Activated naive CD4-positive, alpha-beta T cell treated with Interleukin-2 at 50 U/mL for 16 hours (primary cell): ENCODE data around the gene HIRA.
"Not testable (repeated sequence)": the region's sequence is repeated elsewhere in the genome, so short reads cannot be mapped to it uniquely, and the experiment has no call there.

Experiments
- DNase-seq: peaks from one replicate; pipeline ENCODE4 v3.0.0-alpha.2; 2020

Gene HIRA

GRCh38 chr22:19376247-19376646, 55.3 kb downstream of the HIRA start:
- DNase-seq: no peak

DNA sequence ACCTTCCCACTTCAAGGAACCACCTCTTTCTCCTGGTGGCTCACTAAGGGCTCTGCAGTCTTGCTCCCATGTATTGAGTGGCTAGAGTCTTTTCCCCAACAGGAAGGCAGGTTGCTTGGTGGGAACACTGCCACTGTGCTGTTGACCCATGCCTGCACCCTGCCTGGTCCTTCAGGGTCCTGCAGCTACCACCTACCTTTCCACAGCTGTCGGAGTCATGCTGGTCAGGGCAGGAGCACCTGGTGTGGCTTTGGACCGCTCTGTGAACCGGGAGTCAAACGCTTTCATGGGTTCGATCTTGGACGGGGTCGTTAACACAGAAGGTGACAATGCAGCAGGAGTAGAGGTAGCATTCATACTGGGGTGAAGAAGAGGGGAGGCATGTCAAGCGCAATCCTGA, 56.1 kb downstream of the HIRA start:
- no peak for DNase-seq

- DNase-seq: no peak
These were observed 57.1 kb downstream of the HIRA start for GRCh38 chr22:19374410-19374809.

DNA sequence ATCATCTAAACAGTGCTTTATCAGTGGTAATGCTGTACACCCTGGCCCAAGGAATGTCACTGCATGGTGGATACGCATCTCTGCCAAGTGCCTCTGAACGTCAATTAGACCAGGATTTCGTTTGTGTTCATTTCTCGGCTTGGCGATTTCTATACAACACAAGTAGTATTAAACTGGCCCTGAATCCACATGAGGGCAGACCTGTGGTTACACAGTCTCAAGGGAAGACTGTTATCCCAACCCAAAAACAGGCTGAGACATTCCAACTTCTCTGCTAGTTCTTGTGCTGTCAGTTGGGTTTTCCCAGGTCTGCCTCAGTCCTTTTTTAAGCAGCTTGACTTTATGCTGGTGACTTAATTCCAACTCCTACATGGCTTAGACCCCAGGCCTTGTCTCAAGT, 58.1 kb downstream of the HIRA start:
- DNase-seq: no peak

GRCh38 chr22:19371893-19372292, 59.6 kb downstream of the HIRA start:
- no peak for DNase-seq

DNA sequence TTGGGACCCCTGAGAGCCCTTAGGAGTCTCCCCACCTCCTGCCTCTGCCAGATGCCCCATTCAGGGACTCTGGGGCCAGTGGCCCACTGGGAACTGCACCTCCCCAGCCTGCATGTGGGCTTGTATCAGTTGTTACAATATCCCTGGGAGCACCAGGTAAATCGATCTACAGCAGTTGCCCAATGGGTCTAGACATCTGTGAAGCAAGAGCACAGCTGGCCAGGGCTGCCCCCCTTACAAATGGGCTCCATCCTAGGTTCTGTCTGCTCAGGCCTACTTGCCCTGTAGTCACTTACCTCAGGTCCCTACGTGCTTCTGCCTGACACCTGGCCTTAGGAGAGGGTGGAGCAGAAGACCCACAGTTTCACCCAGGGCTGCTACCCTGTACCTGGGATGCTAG, 62.7 kb downstream of the HIRA start:
- DNase-seq: no peak

- no peak for DNase-seq
These were observed 63.7 kb downstream of the HIRA start for GRCh38 chr22:19367763-19368367.

- DNase-seq: not testable (repeated sequence)
These were observed 68.0 kb downstream of the HIRA start for GRCh38 chr22:19363541-19363940.

DNA sequence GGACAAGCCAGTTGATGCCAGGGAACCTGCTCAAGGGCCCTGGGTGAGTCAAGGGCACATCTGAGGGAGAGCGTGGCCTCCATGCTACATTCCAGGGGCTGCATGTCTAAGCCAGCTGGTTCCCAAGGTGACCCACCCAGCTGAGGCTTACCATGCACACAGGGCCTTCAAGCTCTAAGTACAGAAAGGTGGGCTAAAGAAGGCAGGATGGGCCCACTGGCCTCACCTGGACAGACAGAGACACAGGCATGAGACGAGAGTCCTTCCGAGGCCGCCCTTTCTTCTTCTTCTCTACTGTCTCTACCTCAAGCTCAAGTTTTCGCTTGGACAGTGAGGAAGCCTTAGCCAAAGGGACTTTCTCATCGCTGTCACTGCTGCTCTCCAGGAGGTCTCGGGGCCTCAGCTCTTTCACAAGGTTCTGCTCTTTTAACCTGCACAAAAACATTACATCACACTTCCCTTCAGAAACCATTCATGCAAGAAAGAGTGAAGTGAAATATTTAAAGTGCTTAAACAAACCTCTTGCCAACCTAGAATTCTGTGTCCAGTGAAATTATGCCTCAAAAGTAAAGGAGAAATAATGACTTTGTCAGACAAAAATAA, 69.9 kb downstream of the HIRA start:
- DNase-seq: no peak

DNA sequence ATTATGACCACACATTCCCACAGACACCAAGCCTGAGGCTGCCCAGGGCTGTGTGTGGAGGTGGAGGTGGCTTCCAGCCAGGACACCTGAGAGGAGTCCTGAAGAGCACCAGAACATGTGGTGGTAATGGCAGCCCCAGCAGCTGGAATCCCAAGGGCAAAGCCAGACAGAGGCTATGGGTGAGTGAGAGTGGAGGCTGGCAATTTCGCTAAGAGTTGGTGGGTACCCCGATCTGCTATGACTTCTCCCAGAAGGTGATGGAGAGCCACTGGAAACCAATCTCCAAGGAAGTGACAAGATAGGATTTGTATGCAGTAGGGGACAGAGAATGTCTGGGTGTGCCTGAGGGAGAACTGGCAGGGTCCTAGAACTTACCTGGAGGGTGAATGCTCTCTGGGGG, 70.7 kb downstream of the HIRA start:
- DNase-seq: no peak

GRCh38 chr22:19360300-19360792, 71.2 kb downstream of the HIRA start:
- DNase-seq: no peak

DNA sequence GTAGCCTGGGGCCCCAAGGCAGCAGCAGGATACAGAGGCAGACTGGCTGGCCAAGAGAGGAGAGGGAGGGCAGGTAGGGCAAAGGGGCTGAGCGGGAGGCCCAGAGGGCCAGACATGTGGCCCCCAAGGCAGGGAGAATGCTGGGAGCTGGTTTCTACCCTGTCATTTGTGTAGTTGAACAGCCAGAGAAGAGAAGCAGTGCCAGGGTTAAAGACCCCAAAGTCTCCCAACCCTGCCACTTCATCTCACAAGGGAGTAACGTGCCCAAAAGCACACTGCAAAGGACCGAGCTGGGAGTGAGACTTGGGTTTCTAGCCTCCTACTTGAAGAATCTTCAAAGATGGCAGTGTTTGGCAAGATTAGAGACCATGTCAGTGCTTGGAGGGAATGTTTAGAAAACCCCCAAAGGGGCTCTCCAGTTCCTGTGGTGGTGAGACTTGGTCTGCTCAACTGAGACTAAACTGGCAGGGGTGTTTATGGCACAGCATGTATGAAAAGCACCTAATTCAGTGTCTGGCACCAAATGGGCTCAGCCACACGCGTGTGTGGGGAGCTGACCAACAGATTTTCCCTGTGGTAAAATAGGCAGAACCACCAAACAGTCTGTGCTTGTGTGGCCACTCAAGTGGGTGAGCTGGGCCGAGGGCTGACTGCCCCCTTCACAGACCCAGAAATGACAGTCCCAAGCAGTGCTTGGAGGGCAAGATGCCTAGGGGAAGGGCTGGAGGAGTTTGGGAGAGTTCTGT, 71.8 kb downstream of the HIRA start:
- no peak for DNase-seq

DNA sequence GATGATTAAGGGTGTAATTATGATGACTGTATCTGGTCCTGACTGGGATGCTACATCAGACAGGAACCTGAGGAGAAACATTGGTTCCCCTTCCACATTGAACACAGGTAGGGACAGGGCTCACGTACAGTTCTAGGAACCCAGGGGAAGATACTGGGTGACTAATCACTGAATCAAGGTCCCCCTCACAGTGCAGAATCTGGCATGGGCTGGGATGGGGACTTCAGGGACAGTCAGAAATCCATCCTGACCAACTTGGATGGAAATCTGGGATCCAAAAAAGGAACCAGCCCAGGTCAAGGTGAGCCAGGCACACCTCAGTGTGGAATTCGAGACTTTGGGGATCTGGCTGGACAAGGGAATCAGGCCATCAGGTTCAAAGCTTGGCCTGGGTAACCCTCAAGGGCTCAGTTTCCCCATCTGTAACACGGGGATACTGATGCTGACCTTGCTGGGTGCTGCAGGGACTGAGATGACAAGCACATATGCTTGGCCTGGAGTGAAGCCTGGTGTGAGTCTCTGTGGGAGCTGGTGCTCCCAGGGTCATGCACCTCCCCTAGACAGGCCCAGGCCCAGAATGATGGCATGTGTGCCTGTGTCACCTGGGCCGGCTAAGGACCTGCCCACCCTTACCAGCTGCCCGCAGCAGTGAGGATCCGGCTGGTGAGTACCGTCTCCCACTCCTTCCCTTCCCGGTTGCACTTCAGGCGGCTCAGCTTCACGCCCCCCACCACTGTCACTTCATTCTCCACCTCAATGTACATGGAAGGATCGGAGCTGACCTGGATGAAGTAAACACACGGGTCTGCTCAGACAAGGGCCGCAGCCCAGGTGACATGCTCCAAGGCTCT, 72.6 kb downstream of the HIRA start:
- no peak for DNase-seq

DNA sequence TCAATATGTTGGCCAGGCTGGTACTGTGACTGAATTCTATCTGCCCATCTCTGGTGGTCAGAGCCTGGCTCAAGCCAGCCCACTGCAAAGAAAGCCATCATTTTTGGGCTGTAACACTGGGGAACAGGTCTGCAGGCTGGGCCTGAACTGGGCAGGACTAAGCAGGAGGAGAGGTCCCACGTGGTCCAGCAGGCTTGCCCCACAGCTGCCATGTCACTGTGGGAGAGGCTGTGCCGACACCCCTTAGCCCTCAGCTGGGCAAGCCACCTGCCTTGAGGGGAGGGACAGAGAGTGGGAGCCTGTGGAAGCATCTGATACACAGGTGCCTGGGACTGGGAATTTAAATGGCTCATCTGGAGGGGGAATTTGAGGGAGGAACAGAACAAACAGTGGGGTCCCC, 73.3 kb downstream of the HIRA start:
- DNase-seq: no peak

- no peak for DNase-seq
These were observed 74.0 kb downstream of the HIRA start for GRCh38 chr22:19357270-19358105.

DNA sequence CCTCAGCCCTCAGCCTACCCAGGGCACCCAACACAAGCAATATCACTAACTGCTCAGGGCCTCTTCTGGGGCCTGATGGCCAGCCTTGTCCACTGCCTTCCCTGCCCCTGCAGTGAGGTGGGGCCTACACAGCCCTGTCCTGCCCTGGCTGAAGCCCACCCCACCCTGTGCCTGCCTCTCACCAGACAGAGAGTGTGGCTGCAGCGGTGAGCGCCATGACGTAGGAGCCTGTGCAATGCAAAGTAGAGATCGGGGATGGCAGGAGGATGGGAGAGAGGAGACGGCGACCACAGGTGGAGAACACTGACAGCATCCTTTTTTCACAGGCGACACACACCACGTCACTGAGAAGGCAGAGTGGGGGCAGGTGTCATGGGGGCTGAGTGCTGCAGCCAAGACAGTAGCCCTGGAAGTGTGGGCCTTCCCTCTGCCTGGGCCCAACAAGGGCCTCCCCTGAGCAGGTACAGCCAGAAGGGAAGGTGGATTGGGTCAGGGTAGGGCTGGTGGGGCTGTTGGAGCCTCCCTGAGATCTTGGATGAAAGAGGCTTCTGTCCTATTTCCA, 74.7 kb downstream of the HIRA start:
- no peak for DNase-seq

- DNase-seq: no peak
These were observed 75.9 kb downstream of the HIRA start for GRCh38 chr22:19355413-19356157.

- DNase-seq: no peak
These were observed 77.3 kb downstream of the HIRA start for GRCh38 chr22:19354201-19354600.

DNA sequence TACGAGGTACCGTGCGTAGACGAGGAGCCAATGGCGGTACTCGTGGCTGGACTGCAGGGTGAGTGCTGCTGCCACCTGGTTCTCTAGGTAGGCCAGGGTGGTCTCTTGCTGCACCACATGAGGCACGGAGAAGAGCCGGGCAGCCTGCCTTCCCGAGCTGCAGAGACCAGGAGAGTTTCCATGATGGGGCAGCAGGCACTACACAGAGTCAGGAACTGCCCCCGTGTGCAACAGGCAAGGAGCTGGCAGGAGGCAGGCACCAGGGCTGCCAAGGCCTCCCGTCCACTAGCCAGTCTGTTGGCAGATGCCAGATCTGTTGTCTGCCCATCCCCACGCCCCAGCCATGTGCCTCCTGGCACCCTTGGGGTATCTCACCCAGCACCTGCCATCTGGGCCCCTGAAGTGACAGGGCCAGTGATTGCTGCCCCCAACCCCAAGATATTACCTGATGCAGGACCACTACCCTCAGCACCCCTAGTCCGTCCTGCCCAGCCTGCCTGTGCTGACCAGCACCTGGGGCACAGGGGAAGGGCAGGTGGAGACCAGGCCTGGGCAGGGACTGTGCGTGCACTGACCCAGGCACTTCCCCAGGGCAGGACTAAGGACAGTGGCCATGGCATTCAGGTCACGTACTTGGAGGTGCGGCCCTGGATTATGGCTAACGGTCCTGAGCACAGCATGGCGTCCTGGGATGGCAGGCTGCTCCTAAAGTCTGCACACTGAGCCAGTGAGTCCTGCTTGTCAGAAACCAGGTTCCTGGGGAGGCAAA, 78.0 kb downstream of the HIRA start:
- no peak for DNase-seq

DNA sequence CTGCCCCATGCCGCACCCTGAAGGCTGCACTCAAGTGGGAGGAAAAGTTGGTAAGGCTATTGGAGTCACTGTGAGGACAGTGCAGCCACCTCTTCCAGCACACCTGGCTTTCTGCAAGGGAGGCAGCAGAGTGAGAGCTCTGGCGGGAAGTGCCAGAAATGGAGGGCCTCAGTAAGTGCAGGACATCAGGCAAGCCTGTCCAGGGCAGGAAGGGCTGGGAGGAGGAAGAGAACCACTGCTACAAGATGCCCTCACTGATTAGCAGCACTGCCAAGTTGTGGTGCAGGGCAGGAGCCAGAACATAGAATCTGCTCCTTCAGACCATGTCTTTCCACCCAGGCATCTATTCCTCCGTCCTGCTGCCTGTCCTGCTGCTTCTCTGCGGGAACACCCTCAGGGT, 78.8 kb downstream of the HIRA start:
- DNase-seq: no peak

- no peak for DNase-seq
These were observed 79.3 kb downstream of the HIRA start for GRCh38 chr22:19352217-19352616.
